ENCODE data around the gene COL8A1. TPM values are rescaled to one million over a fixed set of nuclear protein-coding genes. Genes with fewer than 3 reads are reported as not detected.

COL8A1 gene
- total RNA-seq, 1 donor = not detected

- no peak overlapping the region for H3K4me3 ChIP-seq (ENCODE audit: low read length)
- no peaks in the 10 kb centered on the region for H3K9me3 ChIP-seq (ENCODE audit: low read depth, low read length)
- H3K27me3 ChIP-seq (ENCODE audit: insufficient read depth, low read length) = peaks cover 2% of the 10 kb centered on the region
- H3K4me1 ChIP-seq (ENCODE audit: insufficient read depth, low read length) = no peaks in the 10 kb centered on the region
Measured at GRCh38 chr3:99765042-99765942, 126.9 kb downstream of the COL8A1 start.

DNA sequence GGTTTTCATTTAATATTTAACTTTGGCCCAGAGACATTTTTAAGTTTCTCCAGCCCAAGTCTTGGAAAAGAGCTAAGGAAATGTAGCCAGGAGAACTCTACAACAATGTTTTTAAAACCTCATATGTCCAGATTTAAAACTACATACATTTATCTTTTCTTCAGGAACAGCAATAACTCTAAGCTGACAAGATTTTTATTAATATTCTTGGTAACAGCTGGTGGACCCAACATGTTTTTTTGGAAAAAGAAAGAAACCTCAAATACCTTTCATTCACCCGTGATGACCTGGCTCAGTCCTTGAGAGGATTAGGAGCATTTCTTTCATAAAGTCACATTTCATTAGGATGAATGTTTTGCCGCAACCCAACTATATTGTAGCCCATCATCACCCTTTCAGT lies 128.9 kb downstream of the COL8A1 start:
- H3K4me1 ChIP-seq (ENCODE audit: insufficient read depth, low read length) = no peaks in the 10 kb centered on the region
- H3K9me3 ChIP-seq (ENCODE audit: low read depth, low read length) = no peaks in the 10 kb centered on the region
- no peaks in the 10 kb centered on the region for H3K27me3 ChIP-seq (ENCODE audit: insufficient read depth, low read length)
- H3K4me3 ChIP-seq (ENCODE audit: low read length) = no peak overlapping the region

DNA sequence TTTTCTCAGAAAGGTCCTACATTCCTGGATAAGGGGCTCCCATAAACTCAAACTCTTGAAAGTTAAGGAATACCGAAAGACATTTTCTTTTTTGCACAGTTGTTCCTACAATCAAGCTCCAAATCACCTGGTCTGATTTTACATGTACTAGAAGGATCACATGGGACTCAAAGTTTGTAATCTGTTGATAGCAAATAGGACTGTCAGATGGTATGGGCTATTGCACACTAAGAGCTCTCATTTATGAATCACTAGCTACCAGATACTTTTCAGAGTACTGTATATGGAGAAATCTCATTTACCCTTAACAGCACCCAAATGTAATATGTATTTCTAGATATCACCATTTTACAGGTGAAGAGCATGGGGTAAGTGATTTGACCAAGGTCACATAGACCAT lies 129.7 kb downstream of the COL8A1 start:
- H3K4me3 ChIP-seq (ENCODE audit: low read length) = no peak overlapping the region
- H3K4me1 ChIP-seq (ENCODE audit: insufficient read depth, low read length) = no peaks in the 10 kb centered on the region
- H3K9me3 ChIP-seq (ENCODE audit: low read depth, low read length) = no peaks in the 10 kb centered on the region

GRCh38 chr3:99768808-99769501 lies 130.6 kb downstream of the COL8A1 start:
- no peak overlapping the region for H3K4me3 ChIP-seq (ENCODE audit: low read length)
- no peaks in the 10 kb centered on the region for H3K9me3 ChIP-seq (ENCODE audit: low read depth, low read length)
- no peaks in the 10 kb centered on the region for H3K4me1 ChIP-seq (ENCODE audit: insufficient read depth, low read length)
- H3K27me3 ChIP-seq (ENCODE audit: insufficient read depth, low read length) = no peaks in the 10 kb centered on the region

More for the DNA sequence above, 129.7 kb downstream of the COL8A1 start:
- no peaks in the 10 kb centered on the region for H3K27me3 ChIP-seq (ENCODE audit: insufficient read depth, low read length)

DNA sequence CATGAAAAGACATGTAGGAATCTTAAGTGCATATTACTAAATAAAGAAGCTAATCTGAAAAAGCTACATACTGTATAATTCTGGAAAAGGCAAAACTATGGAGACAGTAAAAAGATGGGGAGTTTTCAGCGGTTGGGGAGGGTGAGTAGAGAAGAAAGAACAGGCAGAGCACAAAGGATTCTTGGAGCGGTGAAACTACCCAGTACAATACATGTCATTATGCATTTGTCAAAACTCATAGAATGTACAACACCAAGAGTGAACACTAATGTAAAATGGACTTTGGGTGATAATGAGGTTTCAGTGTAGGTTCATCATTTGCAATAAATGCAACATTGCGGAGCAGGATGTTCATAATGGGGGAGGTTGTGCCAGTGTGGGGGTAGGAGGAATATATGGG lies 133.8 kb downstream of the COL8A1 start:
- H3K27me3 ChIP-seq (ENCODE audit: insufficient read depth, low read length) = no peaks in the 10 kb centered on the region
- no peak overlapping the region for H3K4me3 ChIP-seq (ENCODE audit: low read length)
- H3K4me1 ChIP-seq (ENCODE audit: insufficient read depth, low read length) = no peaks in the 10 kb centered on the region
- no peaks in the 10 kb centered on the region for H3K9me3 ChIP-seq (ENCODE audit: low read depth, low read length)

- no peaks in the 10 kb centered on the region for H3K9me3 ChIP-seq (ENCODE audit: low read depth, low read length)
- no peaks in the 10 kb centered on the region for H3K4me1 ChIP-seq (ENCODE audit: insufficient read depth, low read length)
- H3K27me3 ChIP-seq (ENCODE audit: insufficient read depth, low read length) = no peaks in the 10 kb centered on the region
- H3K4me3 ChIP-seq (ENCODE audit: low read length) = no peak overlapping the region
Measured at GRCh38 chr3:99772671-99773070, 134.3 kb downstream of the COL8A1 start.

DNA sequence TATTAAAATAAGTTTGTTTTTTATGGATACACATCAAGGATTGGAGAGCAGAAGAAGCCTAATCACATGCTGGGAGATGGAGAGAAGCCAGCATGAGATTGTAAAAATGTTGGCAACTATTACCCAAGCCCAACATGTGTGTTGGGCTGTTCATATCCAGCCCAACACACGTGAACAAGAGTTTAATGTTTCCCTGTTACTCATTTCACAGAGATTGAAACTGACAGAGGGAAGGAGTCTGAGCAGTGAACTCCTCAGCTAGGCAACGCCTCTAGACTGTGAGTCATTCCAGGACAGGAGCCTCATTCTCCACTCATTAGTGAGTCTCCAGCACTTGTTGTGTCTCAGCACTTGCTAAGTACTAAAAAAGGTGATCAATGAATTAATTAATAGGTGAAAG lies 136.1 kb downstream of the COL8A1 start:
- Histone ChIP-seq H3K9me3 (ENCODE audit: low read depth, low read length) (no peaks in the 10 kb centered on the region), H3K4me3 (ENCODE audit: low read length) (no peak overlapping the region), H3K27me3 (ENCODE audit: insufficient read depth, low read length) (peaks cover 4% of the 10 kb centered on the region), H3K4me1 (ENCODE audit: insufficient read depth, low read length) (no peaks in the 10 kb centered on the region)

DNA sequence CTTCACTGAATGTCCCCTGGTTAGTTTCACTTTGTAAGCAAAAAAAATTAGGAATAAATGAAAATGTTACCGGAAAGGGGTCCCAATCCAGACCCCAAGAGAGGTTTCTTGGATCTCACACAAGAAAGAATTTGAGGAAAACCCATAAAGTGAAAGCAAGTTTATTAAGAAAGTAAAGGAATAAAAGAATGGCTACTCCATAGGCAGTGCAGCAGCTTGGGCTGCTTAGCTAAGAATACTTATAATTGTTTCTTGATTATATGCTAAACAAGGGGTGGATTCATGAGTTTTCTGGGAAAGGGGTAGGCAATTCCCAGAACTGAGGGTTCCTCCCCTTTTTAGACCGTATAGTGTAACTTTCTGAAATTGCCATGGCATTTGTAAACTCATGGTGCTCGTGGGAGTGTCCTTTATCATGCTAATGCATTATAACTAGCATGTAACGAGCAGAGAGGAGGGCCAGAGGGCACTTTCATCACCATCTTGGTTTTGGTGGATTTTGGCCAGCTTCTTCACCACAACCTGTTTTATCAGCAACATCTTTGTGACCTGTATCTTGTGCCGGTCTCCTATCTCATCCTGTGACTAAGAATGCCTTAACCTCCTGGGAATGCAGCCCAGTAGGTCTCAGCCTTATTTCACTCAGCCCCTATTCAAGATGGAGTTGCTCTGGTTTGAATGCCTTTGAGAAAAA lies 138.3 kb downstream of the COL8A1 start:
- peaks cover 7% of the 10 kb centered on the region for H3K27me3 ChIP-seq (ENCODE audit: insufficient read depth, low read length)
- H3K4me1 ChIP-seq (ENCODE audit: insufficient read depth, low read length) = no peaks in the 10 kb centered on the region

GRCh38 chr3:99777210-99777549 lies 138.8 kb downstream of the COL8A1 start:
- peaks cover 7% of the 10 kb centered on the region for H3K27me3 ChIP-seq (ENCODE audit: insufficient read depth, low read length)
- no peak overlapping the region for H3K4me3 ChIP-seq (ENCODE audit: low read length)
- H3K9me3 ChIP-seq (ENCODE audit: low read depth, low read length) = no peaks in the 10 kb centered on the region
- no peaks in the 10 kb centered on the region for H3K4me1 ChIP-seq (ENCODE audit: insufficient read depth, low read length)

More for the DNA sequence above, 138.3 kb downstream of the COL8A1 start:
- H3K9me3 ChIP-seq (ENCODE audit: low read depth, low read length) = no peaks in the 10 kb centered on the region
- no peak overlapping the region for H3K4me3 ChIP-seq (ENCODE audit: low read length)

DNA sequence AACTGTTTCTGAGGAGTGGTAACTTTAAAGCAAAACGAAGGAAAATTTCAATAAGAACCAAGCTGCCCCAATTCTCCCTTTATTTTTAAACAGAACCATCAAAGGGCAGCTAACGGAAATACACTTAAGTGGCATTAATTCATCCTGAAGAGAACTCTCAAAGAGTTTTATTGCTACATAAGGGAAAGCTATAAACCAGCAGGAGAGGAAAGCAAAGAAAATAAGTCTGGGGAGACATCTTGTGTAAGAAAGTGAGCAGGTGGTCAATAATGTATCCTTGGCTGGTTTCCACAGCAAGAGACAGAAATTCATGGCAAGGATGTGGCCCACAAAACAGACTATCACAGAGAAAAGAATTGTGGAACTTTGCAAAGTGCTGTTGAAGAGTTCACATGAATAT lies 139.3 kb downstream of the COL8A1 start:
- Histone ChIP-seq H3K4me3 (ENCODE audit: low read length) (no peak overlapping the region), H3K4me1 (ENCODE audit: insufficient read depth, low read length) (no peaks in the 10 kb centered on the region), H3K9me3 (ENCODE audit: low read depth, low read length) (no peaks in the 10 kb centered on the region), H3K27me3 (ENCODE audit: insufficient read depth, low read length) (peaks cover 7% of the 10 kb centered on the region)

- Histone ChIP-seq H3K9me3 (ENCODE audit: low read depth, low read length) (no peaks in the 10 kb centered on the region), H3K4me3 (ENCODE audit: low read length) (no peak overlapping the region), H3K4me1 (ENCODE audit: insufficient read depth, low read length) (no peaks in the 10 kb centered on the region), H3K27me3 (ENCODE audit: insufficient read depth, low read length) (peaks cover 7% of the 10 kb centered on the region)
Measured at GRCh38 chr3:99780749-99781148, 142.4 kb downstream of the COL8A1 start.

GRCh38 chr3:99781761-99782160 lies 143.4 kb downstream of the COL8A1 start:
- Histone ChIP-seq H3K4me3 (ENCODE audit: low read length) (no peak overlapping the region), H3K4me1 (ENCODE audit: insufficient read depth, low read length) (no peaks in the 10 kb centered on the region), H3K9me3 (ENCODE audit: low read depth, low read length) (no peaks in the 10 kb centered on the region), H3K27me3 (ENCODE audit: insufficient read depth, low read length) (peaks cover 7% of the 10 kb centered on the region)

DNA sequence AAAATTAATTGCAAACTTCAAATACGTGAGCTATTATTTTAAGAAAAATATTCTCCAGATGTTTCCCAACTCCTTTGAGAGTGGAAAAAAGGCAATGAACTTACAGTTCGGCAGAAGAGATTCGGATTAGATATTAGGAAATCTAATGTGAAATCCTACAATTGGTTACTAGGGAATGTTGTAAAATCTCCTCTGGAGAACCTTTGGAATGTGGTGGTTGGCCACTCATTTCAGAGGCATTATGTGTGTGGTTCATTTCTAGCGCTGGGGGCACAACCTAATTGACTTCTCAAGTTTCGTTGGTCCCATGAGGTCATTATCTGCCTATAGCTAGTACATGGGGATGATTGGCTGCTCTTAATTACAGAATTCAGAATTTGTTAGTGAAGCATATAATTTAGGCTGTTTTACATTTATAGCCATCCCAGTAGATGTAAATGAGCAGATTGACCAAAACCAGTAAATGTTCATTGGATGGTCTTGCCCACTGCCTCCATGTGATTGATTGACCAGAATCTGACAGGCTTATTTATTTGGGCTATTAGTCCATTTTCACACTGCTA lies 144.7 kb downstream of the COL8A1 start:
- Histone ChIP-seq H3K27me3 (ENCODE audit: insufficient read depth, low read length) (peaks cover 7% of the 10 kb centered on the region), H3K9me3 (ENCODE audit: low read depth, low read length) (no peaks in the 10 kb centered on the region), H3K4me1 (ENCODE audit: insufficient read depth, low read length) (no peaks in the 10 kb centered on the region), H3K4me3 (ENCODE audit: low read length) (no peak overlapping the region)

GRCh38 chr3:99789011-99789721 lies 150.8 kb downstream of the COL8A1 start:
- no peak overlapping the region for H3K4me3 ChIP-seq (ENCODE audit: low read length)
- H3K27me3 ChIP-seq (ENCODE audit: insufficient read depth, low read length) = no peaks in the 10 kb centered on the region
- H3K4me1 ChIP-seq (ENCODE audit: insufficient read depth, low read length) = no peaks in the 10 kb centered on the region
- H3K9me3 ChIP-seq (ENCODE audit: low read depth, low read length) = no peaks in the 10 kb centered on the region

Data from mononuclear cell (primary cell).